K562 (cell line): ENCODE data around the gene ROPN1B. TPM values are rescaled to one million over a fixed set of nuclear protein-coding genes. Genes with fewer than 3 reads are reported as not detected.

ENCODE experiments used
- ATAC-seq: fragments of 200-7000 bp; cut with Tn5 transposase; 3 replicates; pipeline ENCODE4 v1.9.1; 2020; ENCODE audit warnings: moderate library complexity
- BruUV-seq: library from RNA; stranded (reverse); fragments of 400-500 nt; replicated peaks from 2 replicates; lab custom pipeline; 2021; lab: Mats Ljungman, UMichigan
- CTCF ChIA-PET: fragments of 300-600 bp; formaldehyde crosslinking; extraction: SDS; loops from one replicate; lab custom pipeline; 2021; ENCODE audit warnings: low intra/inter-chr PET ratio; lab: Yijun Ruan, JAX
- POLR2A ChIA-PET: fragments of 300-600, 350-650 bp; sonication (Branson Sonifier 250); formaldehyde crosslinking; extraction: SDS; loops from one replicate; lab custom pipeline; 2021; ENCODE audit warnings: antibody characterized with exemption, inconsistent platforms; lab: Yijun Ruan, JAX
- DNase-seq, 4 experiments: peaks; one replicate each; pipeline versions ENCODE4 v3.0.0 to v3.0.0-alpha.2; 2011 to 2018; ENCODE audit warnings: low spot score in 3 of 4, mixed read lengths in 3 of 4; ENCODE audit errors: extremely low read depth in 1 of 4
- FAIRE-seq: peaks from 2 replicates; lab custom pipeline; 2011; peaks lifted over from hg19 to GRCh38; lab: Jason Lieb, UNC
- H2AFZ ChIP-seq: 2 replicates; pipeline ENCODE4 v1.6.0; 2011; ENCODE audit warnings: low read depth, low read length, control low read depth, inconsistent platforms
- H3K27ac ChIP-seq: fragments of 200-600 bp; 3 replicates; pipeline ENCODE4 v1.8.0; 2011; ENCODE audit warnings: low read depth, mild to moderate bottlenecking, control low read depth, inconsistent platforms, low read length, moderate library complexity, mixed read lengths; ENCODE audit errors: extremely low read depth
- H3K27me3 ChIP-seq, 2 experiments: fragments of 300-600 bp in 1 of 2; 2 replicates in 1 of 2; 3 replicates in 1 of 2; pipeline versions ENCODE4 v1.6.0 to v1.8.0; 2011; ENCODE audit warnings: inconsistent platforms in 2 of 2, low read length in 2 of 2, mild to moderate bottlenecking in 1 of 2, mixed read lengths in 1 of 2, moderate library complexity in 1 of 2; ENCODE audit not compliant: control insufficient read depth in 2 of 2, insufficient read depth in 2 of 2
- H3K36me3 ChIP-seq: fragments of 300-600 bp; 3 replicates; pipeline ENCODE4 v1.8.0; 2011; ENCODE audit warnings: mild to moderate bottlenecking, low read length, inconsistent platforms; ENCODE audit not compliant: control insufficient read depth, insufficient read depth
- H3K4me1 ChIP-seq, 2 experiments: fragments of 200-600 bp in 1 of 2; replicated peaks in 1 of 2; 2 replicates in 1 of 2; 3 replicates in 1 of 2; pipeline versions ENCODE4 v1.5.1 to v1.8.0; 2011; ENCODE audit warnings: inconsistent platforms in 2 of 2, low read length in 2 of 2, mild to moderate bottlenecking in 1 of 2, mixed read lengths in 1 of 2, moderate library complexity in 1 of 2; ENCODE audit not compliant: control insufficient read depth in 2 of 2, insufficient read depth in 2 of 2
- H3K4me2 ChIP-seq: 2 replicates; pipeline ENCODE4 v1.6.1; 2011; ENCODE audit warnings: low read length, control low read depth, inconsistent platforms, mixed read lengths; ENCODE audit not compliant: insufficient read depth
- H3K4me3 ChIP-seq: fragments of 200-600 bp; sonication (generic), shearing (Covaris generic); 2 replicates; pipeline ENCODE4 v1.5.1; 2016; ENCODE audit warnings: control low read depth, inconsistent platforms
- H3K79me2 ChIP-seq: fragments of 200-600 bp; 3 replicates; pipeline ENCODE4 v1.8.0; 2011; ENCODE audit warnings: low read length, inconsistent platforms; ENCODE audit not compliant: control insufficient read depth, insufficient read depth
- H3K9ac ChIP-seq, 2 experiments: 2 replicates each; pipeline versions ENCODE4 v1.6.0 to v1.6.1; 2011; ENCODE audit warnings: low read depth in 2 of 2, low read length in 2 of 2, control low read depth in 1 of 2, inconsistent platforms in 1 of 2, mild to moderate bottlenecking in 1 of 2, mixed read lengths in 1 of 2; ENCODE audit not compliant: insufficient read depth in 1 of 2
- H3K9me1 ChIP-seq: one replicate; pipeline ENCODE4 v1.6.0; 2011; ENCODE audit warnings: inconsistent platforms, mild to moderate bottlenecking, low read length, moderate library complexity; ENCODE audit not compliant: control insufficient read depth, insufficient read depth
- H3K9me3 ChIP-seq: replicated peaks from 2 replicates; pipeline ENCODE4 v1.5.1; 2011; ENCODE audit warnings: low read depth, low read length, inconsistent platforms; ENCODE audit not compliant: control insufficient read depth, insufficient read depth
- H4K20me1 ChIP-seq: replicated peaks from 2 replicates; pipeline ENCODE4 v1.6.1; 2011; ENCODE audit warnings: low read length, inconsistent platforms, mixed read lengths; ENCODE audit not compliant: control insufficient read depth, insufficient read depth
- BRCA1 ChIP-seq, 2 experiments: fragments of 450-650 bp in 1 of 2; sonication (generic) in 1 of 2; formaldehyde crosslinking in 1 of 2; IDR thresholded peaks; 2 replicates each; pipeline versions ENCODE4 v1.5.0 to v1.6.1; 2017 to 2020; ENCODE audit warnings: mild to moderate bottlenecking in 1 of 2, missing genetic modification reagents in 1 of 2
- EWSR1 ChIP-seq: fragments of 450-650 bp; IDR thresholded peaks from 2 replicates; pipeline ENCODE4 v1.6.1; 2018; ENCODE audit warnings: borderline replicate concordance, mild to moderate bottlenecking, low read depth, moderate library complexity; ENCODE audit not compliant: partially characterized antibody
- TAF1 ChIP-seq: IDR thresholded peaks from 2 replicates; pipeline ENCODE4 v1.6.1; 2011; ENCODE audit warnings: mild to moderate bottlenecking, low read length, moderate library complexity; ENCODE audit not compliant: insufficient read depth, control insufficient read depth, severe bottlenecking; ENCODE audit errors: extremely low read depth
- TSC22D4 ChIP-seq: fragments of 450-650 bp; IDR thresholded peaks from 2 replicates; pipeline ENCODE4 v1.6.1; 2016; ENCODE audit warnings: missing genetic modification characterization, missing biosample characterization, control low read depth
- ZNF165 ChIP-seq: fragments of 250-450 bp; sonication (Bioruptor Pico); IDR thresholded peaks from 2 replicates; pipeline ENCODE4 v1.4.0; 2020; ENCODE audit warnings: borderline replicate concordance
- ZNF24 ChIP-seq: fragments of 450-650 bp; IDR thresholded peaks from 2 replicates; pipeline ENCODE4 v1.6.1; 2016
- ZNF586 ChIP-seq: fragments of 450-650 bp; formaldehyde crosslinking; conservative IDR thresholded peaks from 2 replicates; pipeline ENCODE4 v1.4.0; 2020; ENCODE audit warnings: mild to moderate bottlenecking, moderate library complexity
- WGBS: fragments of 100-300 bp; shearing (Covaris generic); methylation state at CpG from one replicate; pipeline ENCODE4 v1.1.6; 2016; ENCODE audit warnings: low coverage, mixed read lengths; ENCODE audit not compliant: insufficient coverage; ENCODE audit errors: missing lambda C conversion rate; 5-methylcytosine and 5-hydroxymethylcytosine counted together
- in situ Hi-C: fragments of 300-500 bp; cut with MboI; formaldehyde crosslinking; loops from 4 replicates; pipeline ENCODE4 v1.15.0; 2018; ENCODE audit warnings: inconsistent platforms, mixed read lengths
- intact Hi-C: fragments of 100-400 bp; cut with micrococcal nuclease; formaldehyde crosslinking; loops from 2 replicates; pipeline ENCODE4 v1.14.2; 2022
- polyA plus RNA-seq, 8 experiments: library from polyadenylated mRNA; depleted of rRNA in 4 of 8; stranded (reverse) in 5 of 8; unstranded in 3 of 8; fragments of >200 nt; fragmentation: Nextera tagmentation in 2 of 8; fragmentation: Illumina TruSeq in 1 of 8; extraction: Ambion mirVana in 2 of 8; extraction: Trizol in 1 of 8; gene quantifications; 2 replicates each; pipeline versions ENCODE4 v1.2.1 to v1.2.3, GENCODE V29; 2011 to 2014; ENCODE audit warnings: inconsistent platforms in 1 of 8, missing spikeins in 1 of 8
- total RNA-seq, 7 experiments: library from RNA; depleted of rRNA in 6 of 7; stranded (reverse); fragments of >200 nt in 6 of 7; fragmentation: Illumina TruSeq in 2 of 7; extraction: Trizol in 2 of 7; gene quantifications; 2 replicates each; pipeline versions ENCODE4 v1.2.1 to v1.2.3, GENCODE V29; 2011 to 2021; ENCODE audit warnings: low replicate concordance in 1 of 7
- TF ChIP-seq, protein P1 (sequence below): sonication (generic); formaldehyde crosslinking; IDR thresholded peaks from 2 replicates; pipeline ENCODE4 v1.8.1; 2023; ENCODE audit warnings: mild to moderate bottlenecking, missing genetic modification reagents

Gene ROPN1B
- total and polyA plus RNA-seq, 9 of the 15 experiments (the other 6 are each of a cell fraction or from before 2014, with no cell fraction given): not detected

DNA sequence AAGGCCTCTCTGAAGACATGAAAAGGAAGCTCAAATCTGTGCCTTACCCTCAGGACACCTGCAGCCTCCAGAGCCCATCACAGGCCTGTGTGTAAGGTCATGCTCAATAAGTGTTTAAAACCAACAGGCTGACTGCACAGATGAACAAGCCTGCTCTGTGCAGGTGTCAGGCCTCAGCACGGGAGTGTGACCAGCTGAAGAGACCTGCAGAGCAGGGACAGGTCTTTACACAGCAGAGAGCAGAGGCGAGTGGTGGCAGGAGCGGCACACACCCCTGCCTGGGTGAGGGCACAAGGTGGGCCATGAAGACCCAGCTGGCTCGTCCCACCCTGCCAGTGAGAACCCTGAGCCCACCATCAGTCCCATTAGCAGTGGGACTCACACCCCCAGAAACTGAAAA is 56.9 kb downstream of the ROPN1B start:
- Histone ChIP-seq H3K36me3 (no peaks in the 10 kb centered on the region), H3K27ac (no peak overlapping the region), H2AFZ (no peak overlapping the region), H3K9me3 (no peaks in the 10 kb centered on the region), H3K4me1 (no peaks in the 10 kb centered on the region), H3K9ac (no peak overlapping the region), H3K27me3 (no peaks in the 10 kb centered on the region), H3K79me2 (no peaks in the 10 kb centered on the region), H3K4me2 (no peak overlapping the region), H3K4me3 (no peak overlapping the region), H4K20me1 (no peaks in the 10 kb centered on the region), H3K9me1 (no peaks in the 10 kb centered on the region)
- WGBS: 22% methylated on average over 1 of the region's 4 CpGs
- CTCF ChIA-PET: no interaction called here
- BruUV-seq: no TSS peak
- intact Hi-C loops (no loop called here), in situ Hi-C loops (no loop called here)
- DNase-seq: no peak
- POLR2A ChIA-PET: interaction anchor here (0.6 kb wide), 1 partner anchor 14 kb away, joined by 4 read pairs; no protein-coding TSS in a partner anchor
- FAIRE-seq: no peak
- TF ChIP-seq ZNF165 (CRISPR knock-in tag) (no peak), ZNF24 (no peak), TAF1 (no peak), BRCA1 (IDR thresholded peaks at IDR 0.05) (no peak), BRCA1 (CRISPR knock-in tag; IDR thresholded peaks at IDR 0.05) (no peak), ZNF586 (no peak), TSC22D4 (tag) (no peak), EWSR1 (no peak)
- TF ChIP-seq, protein P1, sequence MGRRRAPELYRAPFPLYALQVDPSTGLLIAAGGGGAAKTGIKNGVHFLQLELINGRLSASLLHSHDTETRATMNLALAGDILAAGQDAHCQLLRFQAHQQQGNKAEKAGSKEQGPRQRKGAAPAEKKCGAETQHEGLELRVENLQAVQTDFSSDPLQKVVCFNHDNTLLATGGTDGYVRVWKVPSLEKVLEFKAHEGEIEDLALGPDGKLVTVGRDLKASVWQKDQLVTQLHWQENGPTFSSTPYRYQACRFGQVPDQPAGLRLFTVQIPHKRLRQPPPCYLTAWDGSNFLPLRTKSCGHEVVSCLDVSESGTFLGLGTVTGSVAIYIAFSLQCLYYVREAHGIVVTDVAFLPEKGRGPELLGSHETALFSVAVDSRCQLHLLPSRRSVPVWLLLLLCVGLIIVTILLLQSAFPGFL: no peak
- no peak for ATAC-seq
